ENCODE results near the gene REST. TPM values are rescaled to one million over a fixed set of nuclear protein-coding genes. Genes with fewer than 3 reads are reported as not detected.
A peak's percentile ranks its signal among the peaks of the same experiment; 100 is the strongest.
"Not testable (repeated sequence)": the region's sequence is repeated elsewhere in the genome, so short reads cannot be mapped to it uniquely, and the experiment has no call there.

The REST gene
- total RNA-seq, 1 donor from 2014 or later = 13.4 TPM

DNA sequence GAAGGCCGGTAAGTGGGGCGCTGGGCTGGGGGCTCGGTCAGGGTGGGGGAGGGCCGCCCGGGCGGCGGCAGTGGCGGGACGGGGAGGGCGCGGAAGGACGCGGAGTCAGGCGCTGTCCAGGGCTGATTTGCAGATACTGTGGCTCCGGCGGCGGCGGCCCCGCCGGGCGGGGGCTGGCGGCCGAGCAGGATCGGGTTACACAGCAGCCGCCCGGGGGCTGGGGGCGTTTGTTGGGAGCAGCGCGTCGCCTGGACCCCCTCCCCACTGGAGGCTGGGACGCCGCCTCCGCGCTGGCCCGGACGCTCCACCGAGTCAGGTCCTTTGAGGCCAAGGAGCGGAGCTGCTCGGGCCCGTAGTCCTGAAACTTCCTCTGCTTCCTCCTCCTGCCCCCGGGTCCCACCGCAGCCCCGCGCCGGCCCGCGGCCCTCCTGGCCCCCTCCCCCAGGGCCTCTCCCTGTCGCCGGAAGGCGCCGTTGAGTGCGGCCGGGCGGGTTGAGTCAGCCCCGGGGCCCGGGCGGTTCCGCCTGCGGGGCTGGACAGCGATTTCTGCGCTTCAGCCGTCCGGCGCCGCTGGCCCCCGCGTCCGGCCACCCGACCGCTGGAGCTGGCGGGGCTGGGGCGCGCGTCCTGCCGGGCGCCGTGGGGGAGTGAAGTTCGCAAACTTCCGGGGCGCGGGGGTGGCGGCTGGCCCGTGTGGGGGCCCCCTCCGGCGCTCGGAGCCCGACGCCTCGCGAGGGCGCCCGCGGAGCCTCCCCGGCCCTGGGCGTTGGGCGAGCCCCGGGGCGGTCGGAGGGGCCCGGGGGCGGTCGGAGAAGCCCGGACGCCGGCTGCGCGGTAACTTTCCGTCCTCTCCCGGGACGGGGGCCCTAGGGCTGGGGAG, 746 bp downstream of the REST start:
- peak; percentile 70 for DNase-seq (ENCODE audit: low spot score)
- ATAC-seq = peak; percentile 75

DNA sequence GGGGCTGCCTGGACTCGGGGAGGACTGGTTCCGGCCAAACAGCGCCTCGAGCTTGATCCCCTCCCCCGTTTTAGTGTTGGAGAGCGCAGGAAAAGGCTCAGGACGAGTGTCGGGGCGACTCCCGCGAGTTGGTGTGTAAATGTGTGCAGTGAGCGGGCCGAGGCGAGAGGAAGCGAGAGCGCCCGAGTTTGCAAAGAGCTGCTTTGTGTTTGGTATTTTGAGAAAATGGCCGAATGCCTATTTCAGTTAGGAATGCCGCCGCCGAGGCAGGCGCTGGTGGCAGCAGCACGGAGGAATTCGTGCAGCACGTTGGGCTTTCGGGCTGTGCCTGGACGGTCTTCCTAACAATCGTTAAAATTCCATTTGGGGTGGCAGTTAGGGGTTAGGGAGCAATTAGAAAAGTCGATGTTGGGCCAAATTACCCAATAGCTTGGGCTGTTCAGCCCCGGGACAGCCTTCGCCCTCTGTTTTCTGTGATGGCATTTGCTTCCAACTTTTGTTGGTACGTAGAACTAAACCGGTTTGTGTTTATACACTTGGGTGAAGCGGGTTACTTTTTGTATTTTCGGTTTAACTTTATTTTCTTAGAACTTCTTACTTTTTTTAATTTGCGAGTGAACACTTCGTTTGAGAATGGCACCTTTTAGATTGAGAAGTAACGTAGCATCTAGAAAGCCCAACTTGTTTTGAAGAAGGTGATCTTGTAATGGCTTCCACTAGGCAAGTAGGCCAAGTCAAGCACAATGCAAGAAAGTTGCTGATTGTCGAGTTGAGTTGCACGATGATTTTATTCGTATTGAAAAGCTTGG, 1.6 kb downstream of the REST start:
- DNase-seq (ENCODE audit: low spot score) = peak; percentile 59
- ATAC-seq = peak; percentile 32

DNA sequence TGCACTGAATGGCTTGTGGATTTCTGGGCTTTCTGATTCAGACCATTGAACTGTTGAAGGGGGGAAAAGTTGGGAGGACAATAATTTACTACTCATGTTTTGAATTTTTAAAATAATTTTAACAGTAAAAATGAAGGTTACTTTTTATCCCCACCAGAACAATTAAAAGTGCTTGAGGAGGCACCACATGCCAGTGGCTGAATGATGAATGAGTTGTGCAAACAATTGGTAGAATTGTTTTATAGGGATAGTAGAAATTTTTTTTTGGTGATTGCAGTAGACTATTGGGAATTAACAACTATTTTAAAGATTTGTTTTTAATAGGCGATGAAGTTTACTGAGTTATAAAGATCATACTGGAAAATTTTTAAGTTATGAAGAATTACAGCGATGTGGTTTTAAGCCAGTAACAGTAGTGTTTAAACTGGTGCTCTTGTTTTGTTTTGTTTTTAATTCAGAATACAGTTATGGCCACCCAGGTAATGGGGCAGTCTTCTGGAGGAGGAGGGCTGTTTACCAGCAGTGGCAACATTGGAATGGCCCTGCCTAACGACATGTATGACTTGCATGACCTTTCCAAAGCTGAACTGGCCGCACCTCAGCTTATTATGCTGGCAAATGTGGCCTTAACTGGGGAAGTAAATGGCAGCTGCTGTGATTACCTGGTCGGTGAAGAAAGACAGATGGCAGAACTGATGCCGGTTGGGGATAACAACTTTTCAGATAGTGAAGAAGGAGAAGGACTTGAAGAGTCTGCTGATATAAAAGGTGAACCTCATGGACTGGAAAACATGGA, 2.7 kb downstream of the REST start:
- DNase-seq (ENCODE audit: low spot score) (no peak), ATAC-seq (no peak)

DNA sequence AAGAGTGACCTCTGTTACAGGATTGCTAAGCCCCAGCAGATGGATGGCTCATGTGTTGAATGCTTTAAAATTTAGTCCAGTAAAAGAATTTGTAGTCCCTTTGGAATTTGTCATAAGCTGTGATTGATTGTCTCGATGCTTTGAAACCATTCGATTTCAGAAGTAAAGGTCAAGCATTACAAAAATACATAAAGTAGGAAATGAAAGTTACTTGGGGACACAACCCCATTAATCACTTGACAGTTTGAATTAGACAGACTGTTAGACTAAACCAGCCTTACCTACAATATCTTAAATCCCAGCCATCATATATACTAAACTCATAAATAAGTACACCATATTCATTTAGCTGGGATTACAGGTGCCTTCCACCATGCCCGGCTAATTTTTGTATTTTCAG, 6.6 kb downstream of the REST start:
- no peak for ATAC-seq
- DNase-seq (ENCODE audit: low spot score) = no peak

DNA sequence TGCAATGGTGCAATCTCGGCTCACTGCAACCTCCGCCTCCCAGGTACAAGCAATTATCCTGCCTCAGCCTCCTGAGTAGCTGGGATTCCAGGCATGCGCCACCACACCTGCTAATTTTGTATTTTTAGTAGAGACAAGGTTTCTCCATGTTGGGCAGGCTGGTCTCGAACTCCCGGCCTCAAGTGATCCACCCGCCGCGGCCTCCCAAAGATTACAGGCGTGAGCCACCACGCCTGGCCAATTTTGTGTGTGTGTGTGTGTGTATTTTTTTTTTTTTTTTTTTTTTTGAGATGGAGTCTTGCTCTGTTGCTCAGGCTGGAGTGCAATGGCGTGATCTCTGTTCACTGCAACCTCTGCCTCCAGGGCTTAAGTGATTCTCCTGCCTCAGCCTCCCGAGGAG, 7.3 kb downstream of the REST start:
- ATAC-seq = not testable (repeated sequence)
- DNase-seq (ENCODE audit: low spot score) = peak; percentile 26

DNA sequence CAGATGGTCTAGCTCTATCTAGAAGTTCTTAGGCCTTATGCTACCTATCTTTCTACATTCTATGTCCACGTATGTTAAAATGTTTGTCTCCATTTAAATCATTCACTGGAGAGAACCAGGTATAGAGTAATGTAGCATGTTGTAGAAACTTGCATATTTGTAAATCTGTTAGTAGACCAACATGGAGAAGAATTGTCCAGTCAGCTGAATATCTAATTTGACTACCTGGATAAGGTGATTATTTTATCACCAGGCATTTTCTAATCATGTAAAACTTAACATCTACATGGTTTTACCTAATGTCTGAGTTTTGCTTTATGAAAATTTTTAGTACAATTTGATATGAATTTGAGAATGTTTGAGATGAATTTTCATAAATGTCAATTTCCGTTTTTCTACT, 19.5 kb downstream of the REST start:
- DNase-seq (ENCODE audit: low spot score) (no peak), ATAC-seq (no peak)

DNA sequence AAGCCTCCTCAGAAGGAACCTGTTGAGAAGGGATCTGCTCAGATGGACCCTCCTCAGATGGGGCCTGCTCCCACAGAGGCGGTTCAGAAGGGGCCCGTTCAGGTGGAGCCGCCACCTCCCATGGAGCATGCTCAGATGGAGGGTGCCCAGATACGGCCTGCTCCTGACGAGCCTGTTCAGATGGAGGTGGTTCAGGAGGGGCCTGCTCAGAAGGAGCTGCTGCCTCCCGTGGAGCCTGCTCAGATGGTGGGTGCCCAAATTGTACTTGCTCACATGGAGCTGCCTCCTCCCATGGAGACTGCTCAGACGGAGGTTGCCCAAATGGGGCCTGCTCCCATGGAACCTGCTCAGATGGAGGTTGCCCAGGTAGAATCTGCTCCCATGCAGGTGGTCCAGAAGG, 22.9 kb downstream of the REST start:
- DNase-seq (ENCODE audit: low spot score) (no peak), ATAC-seq (no peak)

DNA sequence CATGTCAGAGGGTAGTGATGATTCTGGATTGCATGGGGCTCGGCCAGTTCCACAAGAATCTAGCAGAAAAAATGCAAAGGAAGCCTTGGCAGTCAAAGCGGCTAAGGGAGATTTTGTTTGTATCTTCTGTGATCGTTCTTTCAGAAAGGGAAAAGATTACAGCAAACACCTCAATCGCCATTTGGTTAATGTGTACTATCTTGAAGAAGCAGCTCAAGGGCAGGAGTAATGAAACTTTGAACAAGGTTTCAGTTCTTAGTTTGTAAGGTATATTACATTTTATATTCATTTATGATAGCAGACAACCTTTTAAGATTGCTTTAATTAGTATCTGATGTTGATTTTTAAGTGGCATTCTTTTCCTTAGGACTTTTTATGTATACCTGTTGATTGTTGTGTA, 24.2 kb downstream of the REST start:
- DNase-seq (ENCODE audit: low spot score) = no peak
- no peak for ATAC-seq

DNA sequence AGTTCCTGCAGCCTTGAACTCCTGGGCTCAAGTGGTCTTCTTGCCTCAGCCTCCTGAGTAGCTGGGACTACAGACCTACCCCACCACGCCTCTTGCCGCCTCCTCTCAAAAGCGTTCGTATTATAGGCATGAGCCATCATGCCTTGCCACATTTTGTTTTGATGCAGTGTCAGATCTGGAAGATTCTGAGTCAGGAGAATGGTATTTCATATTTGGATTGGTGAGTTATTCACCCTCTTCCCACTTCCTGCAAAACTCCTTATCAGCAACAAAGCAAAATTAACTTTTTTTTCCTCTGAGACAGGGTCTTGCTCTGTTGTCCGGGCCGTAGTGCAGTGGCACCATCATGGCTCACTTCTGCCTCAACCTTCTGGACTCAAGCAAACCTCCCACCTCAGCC, 29.6 kb downstream of the REST start:
- ATAC-seq = no peak
- no peak for DNase-seq (ENCODE audit: low spot score)

DNA sequence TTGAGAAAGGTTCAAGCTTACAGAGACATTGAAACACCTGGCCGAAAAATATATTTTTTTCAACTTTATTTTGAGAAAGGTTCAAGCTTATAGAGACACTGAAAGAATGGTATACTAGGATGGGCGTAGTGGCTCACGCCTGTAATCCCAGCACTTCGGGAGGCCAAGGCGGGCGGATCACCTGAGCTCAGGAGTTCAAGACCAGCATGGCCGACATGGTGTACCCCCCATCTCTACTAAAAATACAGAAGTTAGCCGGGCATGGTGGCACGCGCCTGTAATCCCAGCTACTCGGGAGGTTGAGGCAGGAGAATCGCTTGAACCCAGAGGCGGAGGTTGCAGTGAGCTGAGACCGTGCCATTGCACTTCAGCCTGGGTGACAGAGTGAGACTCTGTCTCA, 32.1 kb downstream of the REST start:
- ATAC-seq; DNase-seq (ENCODE audit: low spot score): not testable (repeated sequence)

DNA sequence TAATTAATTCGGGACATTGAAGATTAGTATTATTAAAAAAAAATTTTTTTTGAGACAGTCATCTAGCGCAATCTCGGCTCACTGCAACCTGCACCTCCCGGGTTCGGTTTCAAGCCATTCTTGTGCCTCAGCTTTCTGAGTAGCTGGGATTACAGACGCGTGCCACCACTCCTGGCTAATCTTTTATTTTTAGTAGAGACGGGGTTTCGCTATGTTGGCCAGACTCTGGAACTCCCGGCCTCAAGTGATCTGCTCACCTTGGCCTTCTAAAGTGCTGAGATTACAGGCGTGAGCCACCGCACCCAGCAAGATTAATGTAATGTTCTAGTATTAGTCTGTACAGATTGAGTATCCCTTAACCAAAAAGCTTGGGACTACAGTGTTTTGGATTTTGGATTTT, 32.7 kb downstream of the REST start:
- ATAC-seq (no peak), DNase-seq (ENCODE audit: low spot score) (no peak)

DNA sequence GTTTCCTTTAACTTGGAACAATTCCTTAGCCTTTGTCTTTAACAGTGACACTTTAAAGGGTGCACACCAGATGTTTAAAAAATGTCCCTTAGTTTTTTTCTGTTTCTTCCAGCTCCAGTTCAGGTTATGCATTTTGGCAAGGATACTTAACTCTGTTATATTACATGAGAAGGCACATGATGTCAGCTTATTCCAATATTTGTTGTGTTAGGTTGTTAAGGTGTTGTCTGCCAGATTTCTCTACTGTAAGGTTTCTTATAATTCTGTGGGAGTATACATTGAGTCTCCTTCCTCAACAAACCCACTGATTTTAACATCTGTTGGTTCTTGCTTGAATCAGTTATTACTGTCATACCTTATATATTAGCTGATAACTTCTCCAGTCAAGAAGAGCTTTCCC, 33.3 kb downstream of the REST start:
- no peak for ATAC-seq
- DNase-seq (ENCODE audit: low spot score) = no peak

DNA sequence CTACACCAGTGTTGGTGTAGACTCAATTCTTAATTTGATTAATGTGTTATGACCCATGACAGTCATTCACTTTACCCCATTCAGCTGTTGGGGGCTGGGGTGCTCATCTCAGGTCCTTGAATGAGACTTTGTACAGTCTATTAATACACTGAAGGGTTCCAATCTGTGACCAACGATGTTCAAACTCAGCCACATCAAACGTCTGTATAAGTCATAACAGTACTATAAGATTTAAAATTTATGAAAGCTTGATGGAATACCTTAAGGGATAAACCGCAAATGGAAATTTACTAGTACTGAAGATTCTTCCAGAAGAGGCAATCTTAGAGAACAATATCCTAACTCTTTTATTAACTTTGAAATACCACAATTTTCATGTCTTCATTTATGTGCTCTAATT, 33.7 kb downstream of the REST start:
- no peak for ATAC-seq
- DNase-seq (ENCODE audit: low spot score) = no peak

DNA sequence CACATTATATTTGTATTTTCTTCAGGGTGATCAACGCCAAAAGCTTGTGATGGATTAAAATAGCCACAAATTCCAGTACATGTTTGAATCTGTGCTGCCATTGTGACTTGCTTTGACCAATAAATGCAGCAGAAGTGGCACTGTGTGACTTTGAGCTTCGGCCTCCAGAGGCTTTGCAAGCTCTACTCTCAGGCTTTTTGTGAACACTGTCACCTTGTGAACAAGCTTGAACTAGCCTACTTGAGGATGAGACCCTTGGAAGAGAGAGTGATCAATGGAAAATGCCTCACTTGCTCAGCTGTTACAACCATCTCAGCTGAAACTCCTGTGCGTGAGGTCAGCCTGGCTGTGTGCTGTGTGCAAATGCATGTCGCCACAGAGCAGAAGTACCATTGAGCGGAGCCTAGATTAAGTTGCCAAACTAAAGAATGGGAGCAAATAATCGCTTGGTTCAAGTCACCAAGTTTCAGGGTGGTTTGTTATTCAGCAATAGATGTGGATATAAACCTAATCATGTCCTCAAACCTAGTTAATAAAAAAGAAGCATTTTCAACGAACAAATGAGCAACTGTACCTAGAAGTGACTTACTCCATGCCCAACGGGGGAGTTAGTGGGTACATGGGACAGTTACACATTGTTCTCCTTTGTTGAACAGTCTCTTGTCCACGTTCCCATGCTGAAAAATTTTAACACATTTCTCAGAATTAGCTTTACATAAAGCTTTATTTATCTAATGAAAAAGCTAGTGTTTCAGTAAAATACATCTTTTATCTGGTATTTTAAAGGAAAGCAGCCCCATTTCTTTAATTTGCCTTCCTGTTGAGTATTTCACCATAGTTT, 46.2 kb downstream of the REST start:
- DNase-seq (ENCODE audit: low spot score) = no peak
- ATAC-seq = no peak

DNA sequence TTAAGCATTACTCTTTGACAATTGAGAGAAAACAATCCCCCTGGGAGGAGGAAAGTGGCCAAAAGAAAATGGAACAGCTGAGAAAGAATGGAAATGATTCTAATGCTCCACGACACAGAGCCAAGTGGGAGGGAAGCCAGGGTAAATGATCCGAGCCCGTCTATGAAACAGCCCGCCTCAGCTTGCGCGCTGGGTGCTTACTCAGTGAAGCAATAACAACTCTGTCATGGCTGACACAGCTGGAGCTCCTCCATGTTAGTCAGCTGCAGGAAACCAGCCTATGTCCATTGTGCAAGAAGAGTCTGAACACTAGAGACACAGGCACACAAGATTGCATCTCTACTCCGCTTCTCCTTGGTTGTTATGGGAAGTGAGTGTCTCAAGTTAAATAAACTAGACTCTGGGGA, 50.4 kb downstream of the REST start:
- peak; percentile 96 for ATAC-seq
- DNase-seq (ENCODE audit: low spot score) = peak; percentile 68

DNA sequence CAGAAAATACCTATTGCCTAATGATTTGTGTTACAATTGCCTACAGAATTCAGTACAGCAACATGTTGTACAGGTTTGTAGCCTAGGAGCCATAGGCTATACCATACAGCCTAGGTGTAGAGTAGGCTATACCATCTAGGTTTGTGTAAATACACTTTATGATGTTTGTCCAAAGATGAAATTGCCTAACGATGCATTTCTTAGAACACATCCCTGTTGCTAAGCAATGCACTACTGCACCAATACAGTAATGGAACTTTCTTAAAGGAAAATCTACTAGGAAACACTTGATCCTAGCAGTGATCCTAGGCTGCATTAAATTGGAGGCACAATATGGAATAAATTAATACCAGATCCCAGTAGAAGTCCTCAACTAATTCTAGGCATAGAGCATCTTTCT, 51.4 kb downstream of the REST start:
- no peak for DNase-seq (ENCODE audit: low spot score)
- no peak for ATAC-seq

DNA sequence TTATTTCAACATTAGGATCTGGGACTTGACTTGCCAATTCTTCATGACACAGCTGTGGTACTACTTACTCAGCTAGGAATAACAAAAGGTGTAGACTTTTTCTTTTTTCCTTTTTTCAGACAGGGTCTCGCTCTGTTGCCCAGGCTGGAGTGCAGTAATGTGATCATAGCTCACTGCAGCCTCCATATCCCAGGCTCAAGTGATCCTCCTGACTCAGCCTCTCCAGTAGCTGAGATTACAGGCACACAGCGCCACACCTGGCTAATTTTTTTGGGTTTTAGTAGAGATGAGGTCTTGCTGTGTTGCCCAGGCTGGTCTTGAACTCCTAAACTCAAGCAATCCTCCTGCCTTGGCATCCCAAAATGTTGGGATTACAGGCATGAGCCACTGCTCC, 53.4 kb downstream of the REST start:
- DNase-seq (ENCODE audit: low spot score) (no peak), ATAC-seq (no peak)

DNA sequence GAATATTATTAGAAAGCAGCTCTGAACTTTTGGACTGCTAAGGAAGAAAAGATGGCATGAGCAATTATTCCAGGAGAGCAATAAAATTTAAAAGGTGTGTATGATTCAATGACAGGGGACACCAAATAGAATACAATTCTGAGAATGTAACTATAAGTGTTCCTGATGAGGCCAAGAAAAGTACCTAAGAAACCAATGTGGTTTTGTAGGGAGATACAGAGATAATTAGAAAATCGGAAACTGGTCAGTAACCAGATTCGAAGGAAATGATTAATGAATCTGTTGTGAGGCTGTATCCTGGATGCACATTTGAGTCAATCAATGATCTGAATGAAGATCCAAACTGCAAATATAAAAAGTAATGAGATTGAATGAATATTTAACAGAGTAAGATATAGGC, 63.7 kb downstream of the REST start:
- no peak for ATAC-seq

DNA sequence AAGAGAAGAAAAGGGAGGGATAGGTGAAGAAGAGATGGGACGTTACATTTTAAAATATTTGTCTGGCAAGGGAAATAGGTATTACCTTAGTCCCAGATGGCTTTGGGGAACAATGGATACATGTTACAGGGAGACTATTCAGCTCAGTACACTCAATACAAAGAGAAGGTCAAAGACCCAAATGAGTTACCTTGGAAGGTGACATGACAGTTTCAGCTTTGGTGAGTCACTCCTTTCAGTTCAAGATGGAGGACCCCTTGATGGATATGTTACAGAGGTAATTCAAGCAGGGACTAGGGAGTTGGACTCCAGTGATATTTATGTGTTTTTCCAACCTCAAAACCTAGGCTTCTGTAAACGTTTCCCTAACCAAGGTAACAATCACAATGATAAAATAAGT, 64.7 kb downstream of the REST start:
- DNase-seq (ENCODE audit: low spot score) = no peak
- no peak for ATAC-seq

More for the DNA sequence above, 63.7 kb downstream of the REST start:
- DNase-seq (ENCODE audit: low spot score) = no peak

DNA sequence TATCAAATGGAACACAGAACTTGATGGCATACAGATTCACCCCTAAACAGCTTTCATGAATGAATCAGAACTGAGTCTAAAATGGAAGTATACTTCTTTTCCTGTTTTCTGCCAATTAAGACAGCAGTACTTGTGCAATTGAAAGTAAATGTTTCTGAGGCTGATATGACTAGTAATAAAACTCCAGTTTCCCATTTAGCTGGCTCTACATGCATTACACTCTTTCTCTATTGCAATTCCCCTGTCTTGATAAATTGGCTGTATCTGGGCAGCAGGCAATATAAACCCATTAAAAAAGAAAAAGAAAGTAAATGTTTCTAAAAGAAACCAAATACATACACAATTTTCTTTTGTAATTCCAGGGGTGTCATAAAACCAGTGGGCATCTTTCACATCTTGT, 65.1 kb downstream of the REST start:
- ATAC-seq (no peak), DNase-seq (ENCODE audit: low spot score) (no peak)
